ENCODE data around the gene CDKAL1.

The CDKAL1 gene

DNA sequence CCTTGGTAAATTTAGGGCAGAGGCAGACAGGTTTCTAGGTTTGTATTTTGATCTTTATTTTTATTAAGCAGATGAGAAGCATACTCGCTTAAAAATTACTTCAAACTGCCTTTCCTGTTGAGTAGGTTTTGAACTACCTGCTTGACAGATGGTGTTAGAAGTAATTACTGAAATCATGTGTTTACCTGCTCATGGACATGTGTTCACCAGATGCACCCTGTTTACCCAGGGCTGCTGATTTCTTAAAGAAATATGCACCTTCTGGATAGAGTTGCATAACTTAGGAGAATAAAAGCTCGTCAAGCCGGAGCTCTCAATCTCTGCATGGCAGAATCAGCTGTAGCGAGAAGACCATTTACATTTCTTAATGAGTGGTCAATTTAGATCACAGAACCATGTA, 165.1 kb downstream of the CDKAL1 start:
- TF ChIP-seq, protein P1, sequence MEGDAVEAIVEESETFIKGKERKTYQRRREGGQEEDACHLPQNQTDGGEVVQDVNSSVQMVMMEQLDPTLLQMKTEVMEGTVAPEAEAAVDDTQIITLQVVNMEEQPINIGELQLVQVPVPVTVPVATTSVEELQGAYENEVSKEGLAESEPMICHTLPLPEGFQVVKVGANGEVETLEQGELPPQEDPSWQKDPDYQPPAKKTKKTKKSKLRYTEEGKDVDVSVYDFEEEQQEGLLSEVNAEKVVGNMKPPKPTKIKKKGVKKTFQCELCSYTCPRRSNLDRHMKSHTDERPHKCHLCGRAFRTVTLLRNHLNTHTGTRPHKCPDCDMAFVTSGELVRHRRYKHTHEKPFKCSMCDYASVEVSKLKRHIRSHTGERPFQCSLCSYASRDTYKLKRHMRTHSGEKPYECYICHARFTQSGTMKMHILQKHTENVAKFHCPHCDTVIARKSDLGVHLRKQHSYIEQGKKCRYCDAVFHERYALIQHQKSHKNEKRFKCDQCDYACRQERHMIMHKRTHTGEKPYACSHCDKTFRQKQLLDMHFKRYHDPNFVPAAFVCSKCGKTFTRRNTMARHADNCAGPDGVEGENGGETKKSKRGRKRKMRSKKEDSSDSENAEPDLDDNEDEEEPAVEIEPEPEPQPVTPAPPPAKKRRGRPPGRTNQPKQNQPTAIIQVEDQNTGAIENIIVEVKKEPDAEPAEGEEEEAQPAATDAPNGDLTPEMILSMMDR (IDR thresholded peaks at IDR 0.05; ENCODE audit: borderline replicate concordance, control extremely low read depth, extremely low read depth, insufficient read depth, missing control alignments), result no peak
- in situ Hi-C loops (cut with MboI; ENCODE audit: low sequenced_read_pairs, unreplicated experiment), result no loop called here
- DNase-seq (ENCODE audit: low spot score), result no peak

DNA sequence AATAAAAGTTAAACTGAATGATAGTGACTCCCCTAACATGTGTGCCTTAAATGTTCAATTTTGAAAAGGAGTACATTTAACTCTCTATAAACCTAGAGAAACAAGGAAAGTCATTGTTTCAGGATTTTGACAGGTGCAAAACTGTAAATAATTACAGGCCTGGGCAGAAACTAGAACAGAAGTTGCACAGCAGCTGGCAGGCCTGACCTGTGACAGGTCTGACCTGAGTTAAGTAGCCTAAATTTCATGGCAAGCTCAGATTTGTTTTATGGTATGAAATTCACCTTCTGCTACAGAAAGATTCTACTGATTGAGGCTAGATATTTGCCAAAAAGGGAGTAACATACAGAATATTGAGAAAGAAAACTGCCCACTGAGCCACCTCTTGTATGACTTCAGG, 166.1 kb downstream of the CDKAL1 start:
- DNase-seq (ENCODE audit: low spot score), result no peak
- TF ChIP-seq, protein P1 (IDR thresholded peaks at IDR 0.05; ENCODE audit: borderline replicate concordance, control extremely low read depth, extremely low read depth, insufficient read depth, missing control alignments), result no peak
- in situ Hi-C loops (cut with MboI; ENCODE audit: low sequenced_read_pairs, unreplicated experiment), result no loop called here

DNA sequence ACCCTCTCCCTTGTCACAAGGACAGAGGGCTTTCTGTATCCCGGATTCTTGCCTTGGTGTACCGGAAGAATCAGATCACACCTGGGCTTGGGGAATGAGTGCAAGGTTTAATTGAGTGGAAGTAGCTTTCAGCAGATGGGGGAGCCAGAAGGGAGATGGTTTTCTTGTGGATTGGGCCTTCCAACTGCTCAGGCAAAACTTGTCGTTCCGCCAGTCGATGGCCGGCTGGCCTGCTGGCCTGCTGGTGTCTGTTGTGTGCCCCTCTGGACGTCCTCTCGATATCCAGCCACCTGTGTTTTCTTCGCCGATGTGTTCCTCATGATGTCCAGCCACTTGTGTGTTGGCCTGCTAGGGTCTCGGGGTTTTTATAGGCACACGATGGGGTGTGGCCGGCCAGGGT, 168.1 kb downstream of the CDKAL1 start:
- TF ChIP-seq, protein P1 (IDR thresholded peaks at IDR 0.05; ENCODE audit: borderline replicate concordance, control extremely low read depth, extremely low read depth, insufficient read depth, missing control alignments), result no peak
- no peak for DNase-seq (ENCODE audit: low spot score)
- in situ Hi-C loops (cut with MboI; ENCODE audit: low sequenced_read_pairs, unreplicated experiment), result no loop called here

DNA sequence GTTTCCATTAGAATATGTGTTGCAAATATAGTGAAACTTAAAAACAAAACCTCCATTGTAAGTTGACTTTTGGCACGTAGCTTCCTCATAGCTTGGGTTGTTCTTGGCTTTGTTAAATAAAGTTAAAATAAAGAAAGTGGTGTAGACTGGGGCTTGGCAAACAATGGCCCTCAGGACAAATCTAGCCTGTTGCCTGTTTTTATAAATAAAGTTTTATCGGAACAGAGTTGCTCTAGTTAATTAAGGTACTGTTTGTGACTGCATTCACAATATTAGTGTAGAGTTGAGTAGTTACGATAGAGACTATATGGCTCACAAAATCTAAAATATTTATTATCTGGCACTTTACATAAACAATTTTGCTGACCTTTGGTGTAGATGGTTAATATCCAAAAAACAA, 168.8 kb downstream of the CDKAL1 start:
- DNase-seq (ENCODE audit: low spot score), result no peak
- TF ChIP-seq, protein P1 (IDR thresholded peaks at IDR 0.05; ENCODE audit: borderline replicate concordance, control extremely low read depth, extremely low read depth, insufficient read depth, missing control alignments), result no peak
- in situ Hi-C loops (cut with MboI; ENCODE audit: low sequenced_read_pairs, unreplicated experiment), result no loop called here

DNA sequence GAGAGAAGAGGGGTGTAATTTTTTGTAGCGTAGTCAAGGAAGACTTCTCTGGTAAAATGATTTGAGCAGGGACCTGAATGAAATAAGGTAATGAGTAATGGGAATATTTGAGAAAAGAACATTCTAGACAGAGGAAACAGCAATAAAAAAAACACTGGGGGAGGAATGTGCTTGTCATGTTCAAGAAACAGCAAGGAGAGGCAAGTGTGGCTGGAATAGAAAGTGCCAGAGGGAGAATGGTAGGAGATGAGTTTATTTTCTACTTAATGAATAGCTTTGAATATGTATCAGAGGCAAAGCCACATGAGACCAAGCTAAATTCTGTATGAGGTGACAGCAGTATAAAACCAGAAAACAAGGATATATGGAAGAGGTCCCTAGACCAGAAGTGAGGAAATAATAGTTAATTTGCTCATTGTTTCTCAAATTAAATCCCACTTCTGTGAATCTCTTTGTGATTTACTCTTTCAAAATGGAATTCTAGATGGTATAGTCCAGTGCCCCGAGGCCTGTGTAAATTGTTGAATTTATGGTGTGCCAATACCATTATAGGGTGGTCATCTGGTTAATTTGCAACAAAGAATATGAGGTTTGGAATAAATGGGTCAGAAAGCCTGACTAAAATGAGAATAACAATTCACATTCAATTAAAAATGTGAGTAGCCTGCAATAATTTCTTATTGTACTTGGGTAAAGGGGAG, 170.2 kb downstream of the CDKAL1 start:
- no peak for DNase-seq (ENCODE audit: low spot score)
- TF ChIP-seq, protein P1 (IDR thresholded peaks at IDR 0.05; ENCODE audit: borderline replicate concordance, control extremely low read depth, extremely low read depth, insufficient read depth, missing control alignments), result no peak
- in situ Hi-C loops (cut with MboI; ENCODE audit: low sequenced_read_pairs, unreplicated experiment), result no loop called here

DNA sequence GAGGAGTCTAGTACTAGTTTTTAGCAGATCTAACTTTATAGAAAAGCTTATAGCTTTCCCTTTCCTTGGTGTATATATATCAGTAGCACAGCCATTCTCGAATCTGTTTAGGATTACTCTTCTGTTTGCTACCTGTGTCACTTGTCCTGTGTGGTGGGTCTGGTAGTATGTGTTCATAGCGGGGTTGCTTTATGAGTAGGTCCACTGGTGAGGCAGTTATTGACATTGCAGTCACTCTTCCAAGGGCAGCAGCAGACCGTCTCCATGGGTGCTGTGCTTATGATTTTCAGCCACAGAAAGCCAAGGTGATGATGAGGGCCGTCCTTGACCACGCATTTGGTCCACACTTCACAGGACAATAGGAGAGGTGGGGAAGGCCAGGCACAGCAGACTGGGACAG, 171.5 kb downstream of the CDKAL1 start:
- no peak for DNase-seq (ENCODE audit: low spot score)
- TF ChIP-seq, protein P1 (IDR thresholded peaks at IDR 0.05; ENCODE audit: borderline replicate concordance, control extremely low read depth, extremely low read depth, insufficient read depth, missing control alignments), result no peak
- in situ Hi-C loops (cut with MboI; ENCODE audit: low sequenced_read_pairs, unreplicated experiment), result no loop called here
